ENCODE results near the gene EARS2. TPM values are rescaled to one million over a fixed set of nuclear protein-coding genes. Genes with fewer than 3 reads are reported as not detected.

EARS2 gene
- total and polyA plus RNA-seq, 2 of the 8 experiments (the other 6 are each of a cell fraction or from before 2014, with no cell fraction given): 47.8 to 111 TPM

GRCh38 chr16:23497543-23497868 is 59.6 kb downstream of the EARS2 start (continued):
- no peak for TF ChIP-seq CHD7 (IDR thresholded peaks at IDR 0.05; ENCODE audit: insufficient replicate concordance, low read length)
